HCEC 1CT (cell line): ENCODE measurements around the gene ZMIZ1.
"Not testable (repeated sequence)": the region's sequence is repeated elsewhere in the genome, so short reads cannot be mapped to it uniquely, and the experiment has no call there.

ENCODE experiments used
- DNase-seq: peaks from one replicate; pipeline ENCODE4 v3.0.0-alpha.2; 2017

The ZMIZ1 gene

DNA sequence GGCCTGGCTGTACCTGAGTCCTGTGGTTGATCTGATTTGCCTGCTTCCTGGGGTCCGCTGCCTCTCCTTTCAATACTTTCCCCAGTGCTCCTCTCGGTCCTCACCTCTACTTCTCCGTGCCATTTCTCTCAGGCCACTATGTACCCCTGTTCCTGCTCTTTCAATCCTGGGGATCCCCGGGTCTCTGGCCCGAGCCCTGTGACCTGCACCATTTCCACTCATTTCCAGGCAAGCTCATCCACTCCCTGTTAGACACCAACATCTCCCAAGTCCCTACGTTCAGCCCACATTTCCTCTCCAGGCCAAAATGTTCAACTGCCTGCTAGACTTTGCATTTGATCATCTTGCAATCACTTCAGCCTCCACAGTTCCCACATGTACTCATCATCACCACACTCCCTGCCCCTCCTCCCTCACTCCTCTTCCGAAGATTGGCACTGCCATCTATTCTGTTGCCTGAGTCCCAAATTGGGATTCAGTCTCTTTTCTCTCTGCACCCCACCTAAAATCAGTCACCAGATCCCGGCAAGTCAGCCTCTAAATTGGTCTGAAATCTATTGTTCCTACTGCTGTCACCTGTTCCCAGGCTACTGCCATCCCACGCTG lies 34.4 kb upstream of the ZMIZ1 start:
- no peak for DNase-seq

DNA sequence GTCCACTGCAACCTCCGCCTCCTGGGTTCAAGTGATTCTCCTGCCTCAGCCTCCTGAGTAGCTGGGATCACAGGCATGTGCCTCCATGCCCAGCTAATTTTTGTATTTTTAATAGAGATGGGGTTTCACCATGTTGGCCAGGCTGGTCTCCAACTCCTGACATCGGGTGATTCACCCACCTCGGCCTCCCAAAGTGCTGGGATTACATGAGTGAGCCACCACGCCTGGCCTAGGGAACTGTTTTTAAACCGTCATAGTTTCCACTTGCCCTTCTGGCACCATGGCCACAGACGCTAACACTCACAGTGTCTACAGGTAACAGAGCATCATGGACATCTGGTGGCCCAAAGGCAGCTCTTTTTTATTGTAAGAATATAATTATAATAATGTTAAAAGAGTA lies 32.4 kb upstream of the ZMIZ1 start:
- DNase-seq = not testable (repeated sequence)

DNA sequence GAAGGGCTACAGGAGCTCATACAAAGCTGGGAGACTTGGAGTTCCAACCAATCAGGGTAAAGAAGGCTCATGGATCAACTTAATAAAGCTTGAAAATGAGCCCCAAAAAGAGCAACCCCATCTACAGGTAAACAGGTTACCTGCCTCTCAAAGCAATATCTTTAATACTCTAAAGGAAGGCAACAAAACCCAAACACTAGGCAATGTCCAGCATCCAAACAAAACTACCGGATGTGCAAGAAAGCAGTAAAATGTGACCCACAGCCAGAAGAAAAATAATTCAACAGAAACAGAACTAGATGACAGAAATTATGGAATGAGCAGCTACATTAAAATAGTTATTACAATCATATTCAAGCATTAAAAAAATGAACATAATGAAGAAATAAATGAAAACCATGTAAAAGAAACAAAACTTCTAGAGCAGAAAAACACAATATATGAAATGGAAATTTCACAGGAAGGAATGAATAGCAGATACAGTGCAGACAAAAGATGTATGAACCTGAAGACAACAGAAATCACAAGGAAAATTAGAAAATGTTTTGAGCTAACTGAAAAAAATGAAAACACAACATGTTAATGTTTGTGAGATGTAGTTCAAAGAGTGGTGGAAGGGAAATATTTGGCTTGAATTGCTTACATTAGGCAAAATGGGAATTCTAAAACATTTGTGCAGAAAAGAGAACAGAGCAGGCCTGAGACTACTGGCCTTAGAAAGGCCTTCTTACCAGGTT lies 30.5 kb upstream of the ZMIZ1 start:
- no peak for DNase-seq

DNA sequence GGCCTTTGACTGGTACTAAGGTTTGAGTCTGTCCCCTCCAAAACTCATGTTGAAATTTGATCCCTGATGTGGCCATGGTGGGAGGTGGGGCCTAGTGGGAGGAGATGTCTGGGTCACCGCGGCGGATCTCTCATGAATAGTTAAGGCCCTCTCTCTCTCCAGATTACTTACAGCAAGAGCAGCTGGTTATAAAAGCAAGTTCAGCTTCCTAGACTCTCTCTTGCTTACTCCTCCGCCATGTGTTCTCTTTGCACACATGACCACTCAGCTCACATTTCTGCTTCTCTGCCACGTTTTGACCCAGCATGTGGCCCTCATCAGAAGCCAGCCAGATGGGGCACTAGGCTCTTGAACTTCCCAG lies 29.9 kb upstream of the ZMIZ1 start:
- no peak for DNase-seq

DNA sequence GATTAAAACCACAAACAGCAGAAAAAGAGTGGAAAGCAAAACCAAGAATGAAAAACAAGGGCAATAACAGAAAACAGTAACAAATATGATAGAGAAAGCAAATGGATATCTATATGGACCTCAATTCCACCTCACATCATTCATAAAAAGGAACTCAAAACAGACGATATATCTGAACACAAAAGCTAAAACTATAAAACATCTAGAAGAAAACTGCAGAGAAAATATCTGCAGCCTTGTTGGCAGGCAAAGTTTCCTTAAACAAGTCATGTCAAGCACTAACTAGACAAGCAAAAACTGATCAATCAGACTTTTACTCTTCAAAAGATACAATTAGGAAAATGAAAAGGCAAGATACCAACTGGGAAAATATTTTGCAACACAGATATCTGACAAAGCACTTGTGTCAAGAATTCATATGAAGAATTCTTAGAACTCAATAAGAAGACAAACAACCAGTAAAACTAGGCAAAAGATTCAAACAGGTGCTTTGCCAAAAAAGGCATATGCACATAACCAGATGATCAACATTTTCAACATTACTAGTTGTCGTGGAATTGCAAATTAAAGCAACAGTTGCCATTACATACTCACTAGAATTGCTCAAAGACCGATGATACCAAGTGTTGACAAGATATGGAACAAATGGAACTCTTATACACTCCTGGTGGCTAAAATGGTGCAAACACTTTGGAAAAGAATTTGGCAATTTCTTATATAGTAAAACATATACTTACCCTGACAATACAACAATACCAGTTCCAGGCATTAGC lies 25.9 kb upstream of the ZMIZ1 start:
- DNase-seq = no peak

DNA sequence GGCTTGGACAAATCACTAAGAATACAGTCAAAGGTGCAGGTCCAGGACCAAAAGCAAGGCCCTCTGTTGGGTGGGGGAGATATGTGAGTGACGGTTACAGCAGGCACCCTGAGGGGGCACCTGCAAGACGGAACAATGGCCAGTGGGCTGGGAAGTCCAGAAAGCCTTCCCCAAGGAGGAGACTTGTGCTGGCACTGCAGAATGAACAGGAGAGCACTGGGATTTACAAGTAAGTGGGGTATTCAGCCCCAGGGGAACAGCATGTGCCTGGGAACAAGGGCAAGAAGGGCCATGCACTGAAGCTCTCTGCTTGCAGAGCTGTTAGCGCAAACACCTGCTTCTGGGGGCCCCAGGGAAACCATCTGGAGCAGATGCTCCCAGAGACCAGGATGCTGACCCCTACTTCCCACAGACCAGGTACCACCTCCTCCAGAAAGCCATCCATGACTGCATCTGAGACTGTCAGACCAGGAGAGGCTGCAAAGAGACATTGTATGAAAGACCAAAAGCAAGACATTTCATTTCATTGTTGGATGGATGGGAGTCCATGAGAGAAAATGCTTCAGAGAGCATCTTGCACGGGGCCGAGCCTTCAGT lies 24.6 kb upstream of the ZMIZ1 start:
- DNase-seq = no peak

DNA sequence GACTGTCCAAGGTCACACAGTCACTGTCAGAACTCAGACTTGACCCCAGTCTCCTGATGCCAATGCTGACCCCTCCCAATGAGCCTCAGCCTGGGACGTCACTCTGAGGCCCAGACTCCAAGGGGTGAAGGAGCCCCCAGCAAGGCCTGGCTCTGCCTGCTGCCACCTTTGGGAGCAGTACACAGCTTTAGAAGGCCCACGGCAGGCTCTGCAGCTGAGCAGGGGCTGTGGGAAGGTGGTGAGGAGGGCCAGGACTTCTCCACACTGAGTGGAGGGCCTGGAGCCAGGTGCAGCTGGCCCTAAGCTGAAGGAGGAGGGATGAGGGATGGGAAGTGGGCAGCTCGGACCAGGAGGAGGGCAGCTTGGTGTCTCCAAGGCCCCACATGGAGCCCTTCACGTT lies 23.9 kb upstream of the ZMIZ1 start:
- no peak for DNase-seq

DNA sequence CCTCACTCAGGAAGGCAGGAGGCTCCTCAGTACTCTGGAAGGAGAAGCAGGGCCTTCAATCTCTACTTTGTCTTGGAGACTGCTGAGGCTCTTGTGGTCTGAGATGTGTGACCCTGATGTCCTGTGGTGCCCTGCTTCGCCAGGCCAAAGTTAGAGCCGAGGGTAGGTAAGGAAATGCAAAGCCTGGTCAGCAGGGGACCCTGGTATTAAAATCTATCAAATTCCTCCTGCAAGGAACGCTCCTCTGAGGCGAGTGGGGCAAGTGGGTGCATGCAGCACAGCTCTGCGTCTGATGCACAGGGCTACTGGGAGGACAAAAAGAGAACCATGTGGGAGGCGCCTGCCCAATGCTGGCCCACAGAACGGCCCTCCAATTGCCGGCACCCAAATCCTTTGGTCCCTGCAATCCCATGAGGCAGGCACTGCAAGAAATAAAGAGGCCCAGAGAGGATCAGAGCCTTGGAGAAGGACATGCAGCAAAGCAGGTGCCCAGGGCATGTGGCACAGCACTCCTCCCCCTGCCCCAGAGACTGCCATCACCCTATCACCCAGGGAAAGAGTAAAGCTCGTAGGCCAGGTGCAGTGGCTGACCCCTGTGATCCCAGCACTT lies 23.1 kb upstream of the ZMIZ1 start:
- DNase-seq = no peak

DNA sequence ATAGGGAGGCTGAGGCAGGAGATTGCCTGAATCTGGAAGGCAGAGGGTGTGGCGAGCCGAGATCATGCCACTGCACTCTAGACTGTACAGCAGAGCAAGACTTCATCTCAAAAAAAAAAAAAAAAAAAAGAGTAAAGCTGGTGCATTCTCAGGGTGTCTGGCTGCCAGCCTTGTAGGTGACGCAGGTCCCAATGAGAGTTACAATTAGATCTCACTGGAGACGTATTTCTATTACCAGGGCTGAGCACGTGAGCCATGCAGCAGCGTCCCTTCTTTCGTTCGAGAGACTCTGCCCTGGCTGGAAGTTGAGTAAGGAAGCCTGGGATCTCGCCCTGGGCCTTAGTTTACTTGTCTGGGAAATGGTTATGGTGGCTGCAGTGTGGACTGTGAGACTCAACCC lies 22.4 kb upstream of the ZMIZ1 start:
- DNase-seq = no peak

DNA sequence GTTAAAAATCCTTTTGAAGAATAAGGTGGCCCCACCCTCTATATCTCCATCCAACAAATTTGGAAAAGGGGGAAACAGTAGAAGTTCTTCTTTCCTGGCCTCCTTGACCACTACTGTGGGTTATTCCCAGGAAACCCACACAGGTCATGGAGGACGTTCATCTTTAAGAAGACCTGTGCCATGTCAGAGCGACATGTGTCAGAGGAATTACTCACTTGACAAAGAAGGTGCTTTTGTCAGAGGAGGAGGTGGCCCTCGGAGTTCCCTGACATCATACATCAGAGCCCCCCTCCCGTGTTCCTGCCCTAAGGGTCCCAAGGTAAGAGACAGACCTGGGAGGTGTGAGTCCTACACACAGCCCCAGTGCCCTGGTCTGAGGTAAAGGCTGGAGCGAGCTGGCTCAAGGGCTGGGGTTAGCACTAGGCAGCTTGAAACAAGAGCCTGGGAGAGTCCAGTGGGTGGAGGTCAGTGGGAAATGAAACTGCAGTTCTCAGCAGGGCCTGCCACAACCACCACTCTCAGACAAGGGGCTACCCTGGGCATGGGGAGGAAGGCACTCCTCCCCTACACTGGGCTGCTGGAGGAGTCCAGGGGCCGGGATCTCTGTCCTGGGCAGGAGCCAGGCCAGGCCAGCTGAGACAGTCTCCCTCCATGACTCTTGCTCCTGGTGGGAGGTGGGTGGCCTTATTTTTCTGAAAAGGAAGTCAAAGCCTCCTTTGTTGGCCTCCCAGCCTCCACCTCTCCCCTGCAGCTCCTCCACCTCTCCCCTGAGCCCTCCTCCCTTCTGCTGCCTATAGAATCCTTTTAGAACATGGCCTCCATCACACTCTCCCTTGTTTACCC lies 21.8 kb upstream of the ZMIZ1 start:
- no peak for DNase-seq

DNA sequence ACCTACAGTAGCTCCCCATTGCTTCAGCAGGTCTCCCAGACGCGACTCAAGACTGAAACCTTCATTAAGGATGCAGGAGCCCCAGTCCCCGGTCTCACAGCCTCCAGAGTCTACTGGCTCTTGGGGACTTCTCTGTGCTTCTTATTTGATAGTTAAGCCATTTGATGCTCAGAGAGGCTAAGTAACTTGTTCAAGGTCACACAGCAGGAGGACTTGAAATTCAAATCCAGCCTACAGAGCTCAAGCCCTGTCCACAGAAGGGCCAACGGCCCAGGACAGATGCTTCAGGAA lies 21.2 kb upstream of the ZMIZ1 start:
- no peak for DNase-seq

DNA sequence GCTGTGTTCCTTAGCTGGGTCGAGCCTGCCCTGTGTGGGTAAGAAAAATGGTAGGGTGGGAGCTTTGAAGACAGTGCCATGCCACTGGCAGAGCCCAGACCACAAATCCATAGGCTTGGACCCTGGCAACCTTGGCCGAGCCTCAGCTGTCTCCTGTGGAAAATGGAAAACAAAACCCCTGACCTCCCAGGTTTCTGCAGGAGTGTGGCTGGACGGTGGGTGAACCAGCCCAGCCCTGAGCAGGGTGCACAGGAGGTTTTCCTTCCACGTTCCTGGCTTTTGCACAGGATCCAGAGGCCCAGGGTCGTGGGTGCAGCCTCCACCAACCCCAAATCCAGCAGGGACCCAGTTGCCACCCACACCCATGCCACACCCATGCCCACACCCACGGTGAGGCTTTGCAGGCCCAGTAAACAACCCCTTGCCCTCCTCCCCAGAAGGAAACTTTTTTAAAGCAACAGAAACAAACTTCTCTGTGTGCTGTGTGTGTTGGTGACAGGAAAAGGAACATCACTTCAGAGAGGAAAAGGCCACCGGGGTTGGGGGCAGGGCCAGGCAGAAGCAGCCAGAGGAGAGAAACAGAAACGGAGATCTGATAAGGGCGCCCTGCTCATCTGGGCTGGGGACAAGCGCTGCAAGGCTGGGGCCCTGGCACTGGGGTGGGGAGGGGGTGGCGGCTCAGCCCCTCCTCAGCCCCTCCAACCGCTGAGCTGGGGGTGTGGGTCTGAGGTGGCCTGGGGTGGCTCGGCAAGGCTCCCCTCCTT lies 20.7 kb upstream of the ZMIZ1 start:
- no peak for DNase-seq

DNA sequence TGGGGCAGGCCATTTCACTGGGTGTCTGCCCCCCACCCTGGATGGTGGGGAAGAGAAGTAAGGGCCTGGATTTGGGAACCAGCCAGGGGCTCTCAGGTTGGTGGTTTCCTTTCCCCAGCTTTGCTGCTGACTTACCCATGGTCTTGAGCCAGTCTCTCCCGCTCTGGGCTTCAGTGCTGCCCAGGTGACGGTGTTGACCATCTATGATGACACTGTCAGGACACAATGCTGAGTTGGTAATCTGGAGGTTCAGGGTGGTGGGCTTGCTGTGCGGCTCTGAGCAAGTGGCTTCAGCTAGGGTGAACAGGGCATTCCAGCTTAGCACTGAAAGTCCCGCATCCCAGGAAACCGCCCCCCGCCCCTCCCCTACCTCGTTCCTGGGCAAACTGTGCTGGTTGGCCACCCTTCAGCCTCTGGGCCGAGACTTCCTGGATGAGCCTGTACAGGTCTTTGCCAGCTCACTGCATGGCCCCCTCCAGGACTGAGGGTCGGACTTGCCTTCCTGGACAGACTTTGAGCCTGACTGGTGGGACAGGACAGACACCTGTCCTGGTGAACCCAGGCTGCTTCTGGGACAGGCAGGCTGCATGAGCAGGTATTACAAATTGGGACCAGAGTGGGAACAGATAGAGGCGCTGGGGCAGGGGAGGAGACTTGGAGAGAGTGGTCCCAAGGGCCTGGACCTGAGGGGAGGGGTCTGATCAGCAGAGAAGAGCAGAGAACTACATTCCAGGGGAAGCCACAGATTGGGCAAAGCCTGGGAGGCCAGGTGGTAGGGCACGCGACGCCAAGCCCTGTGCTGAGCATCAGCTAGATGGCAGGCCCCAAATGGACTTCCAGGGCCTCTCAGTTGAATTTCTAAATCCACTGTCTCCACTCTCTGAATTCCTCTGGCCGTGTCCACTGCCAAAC lies 19.9 kb upstream of the ZMIZ1 start:
- DNase-seq = no peak

DNA sequence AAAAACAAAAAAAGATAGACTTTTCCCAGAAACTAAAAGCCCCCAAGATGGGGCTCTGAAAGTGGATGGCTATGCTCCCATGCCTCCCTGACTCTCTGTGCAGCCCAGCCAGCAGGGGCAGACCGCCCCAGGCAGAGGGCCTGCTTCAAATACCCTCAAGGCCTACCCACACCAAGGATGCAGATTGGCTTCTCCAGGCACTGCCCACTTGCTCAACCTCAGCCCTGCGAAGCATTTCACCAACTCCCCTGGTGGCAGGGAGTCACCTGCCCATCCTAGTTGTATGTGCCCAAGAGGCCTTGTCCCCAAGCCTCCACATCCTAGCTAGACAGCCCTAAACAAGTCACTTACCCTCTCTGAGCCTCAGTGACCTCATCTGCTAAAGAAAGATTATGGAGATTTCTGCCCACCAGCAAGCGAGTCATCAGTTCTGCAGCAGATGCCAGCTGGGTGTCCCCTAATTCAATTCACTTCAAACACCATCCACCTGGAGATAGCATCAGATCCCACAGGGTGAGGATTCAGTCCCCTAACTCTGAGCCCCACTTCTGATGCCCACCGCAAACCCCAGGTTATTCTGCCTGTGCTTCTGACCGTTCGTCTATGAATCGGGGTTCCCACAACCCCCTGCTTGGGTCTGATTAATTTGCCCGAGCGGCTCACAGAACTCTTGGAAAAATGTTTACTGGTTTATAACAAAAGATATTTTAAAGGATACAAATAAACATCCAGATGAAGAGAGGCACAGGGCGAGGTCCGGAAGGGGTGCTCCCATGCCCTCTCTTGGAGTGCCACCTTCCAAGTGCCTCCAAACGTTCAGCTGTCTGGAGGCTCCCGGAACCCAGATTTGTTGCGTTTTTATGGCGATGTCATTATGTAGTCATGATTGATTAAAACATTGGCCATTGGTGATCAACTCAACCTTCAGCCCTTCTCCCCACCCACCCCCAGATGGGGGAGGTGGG lies 18.6 kb upstream of the ZMIZ1 start:
- no peak for DNase-seq

DNA sequence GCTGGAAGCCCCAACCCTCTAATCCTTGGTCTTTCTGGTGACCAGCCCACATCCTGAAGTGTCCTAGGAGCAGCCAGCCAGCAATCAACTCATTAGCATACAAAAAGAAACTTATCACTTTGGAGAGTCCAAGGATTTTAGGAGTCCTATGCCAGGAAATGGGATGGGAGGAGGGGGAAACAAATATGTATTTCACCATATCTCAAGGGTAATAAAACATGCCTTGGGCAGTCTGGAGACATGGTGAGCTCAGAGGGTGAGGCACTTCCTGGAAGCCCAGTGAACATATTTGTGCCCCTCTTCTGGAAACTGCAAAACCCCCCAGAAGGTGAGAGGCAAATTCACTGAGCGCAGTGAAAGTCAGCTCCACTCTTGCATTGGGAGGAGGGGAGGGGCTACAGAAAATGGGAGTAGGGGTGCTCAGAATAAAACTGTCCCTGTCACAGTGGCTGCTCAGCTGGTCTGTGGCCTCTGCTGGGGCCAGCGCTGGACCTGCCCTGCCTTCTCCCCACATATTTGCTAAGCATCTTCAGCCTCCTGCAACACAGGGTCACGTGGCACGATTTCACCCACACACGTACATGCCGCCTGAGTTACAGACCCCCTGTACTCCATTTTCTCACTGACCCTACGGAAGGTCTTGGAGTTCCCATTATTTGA lies 17.7 kb upstream of the ZMIZ1 start:
- DNase-seq = no peak

DNA sequence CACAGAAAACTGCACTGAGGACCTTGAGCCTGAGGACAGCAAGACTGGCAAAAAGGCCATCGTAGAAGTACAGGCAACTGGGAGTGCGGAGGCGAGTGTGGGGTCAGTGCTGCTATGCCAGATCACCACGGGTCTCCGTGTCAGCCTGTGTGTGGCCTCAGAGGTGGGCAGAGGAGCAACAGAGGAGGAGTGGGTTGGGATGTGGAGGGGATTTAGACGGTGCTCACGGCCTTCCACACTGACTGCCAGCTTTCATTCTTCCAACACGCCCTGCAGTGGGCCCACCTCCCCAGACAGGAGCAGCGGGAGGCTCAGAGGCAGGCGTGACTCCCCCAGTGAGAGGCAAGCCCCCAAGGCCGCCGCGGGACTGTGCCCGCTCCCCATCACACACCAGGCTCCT lies 17.0 kb upstream of the ZMIZ1 start:
- DNase-seq = no peak

DNA sequence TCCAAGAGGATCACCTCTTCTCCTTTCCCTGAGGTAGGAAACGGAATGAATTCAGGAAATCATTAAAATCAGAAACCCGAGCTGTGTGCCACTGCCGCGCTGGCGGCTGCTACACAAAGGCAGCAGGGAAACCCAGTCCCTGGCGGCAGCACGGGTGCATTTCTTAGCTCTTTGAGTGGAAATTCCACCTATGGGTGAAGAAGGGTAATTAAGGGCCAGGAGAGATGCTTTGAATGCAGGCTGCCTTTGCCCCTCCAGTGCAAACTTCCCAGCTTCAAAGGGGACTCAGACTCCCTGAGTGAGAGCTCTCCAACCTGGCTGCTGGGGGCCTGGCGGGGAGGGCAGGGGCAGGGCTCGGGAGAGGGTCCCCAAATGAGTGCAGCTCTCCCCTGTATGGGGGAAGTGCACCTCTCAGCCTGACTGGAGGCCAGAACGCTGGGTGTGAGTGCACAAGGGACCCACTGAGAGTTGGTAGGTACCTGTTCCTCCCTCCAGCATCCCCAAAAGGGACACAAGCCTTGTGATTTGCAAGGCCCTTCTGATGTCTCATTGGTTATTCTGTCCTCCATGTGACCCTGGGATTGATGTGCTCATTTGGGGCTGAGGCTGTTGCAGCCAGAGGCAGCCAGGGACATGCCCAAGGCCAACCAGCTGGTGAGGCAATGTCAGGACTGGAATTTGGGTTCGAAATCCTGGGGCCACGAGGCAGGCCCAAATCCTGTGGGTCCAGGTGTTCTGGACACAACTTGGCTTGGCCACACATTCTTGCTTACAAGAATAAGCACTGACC lies 16.3 kb upstream of the ZMIZ1 start:
- no peak for DNase-seq

DNA sequence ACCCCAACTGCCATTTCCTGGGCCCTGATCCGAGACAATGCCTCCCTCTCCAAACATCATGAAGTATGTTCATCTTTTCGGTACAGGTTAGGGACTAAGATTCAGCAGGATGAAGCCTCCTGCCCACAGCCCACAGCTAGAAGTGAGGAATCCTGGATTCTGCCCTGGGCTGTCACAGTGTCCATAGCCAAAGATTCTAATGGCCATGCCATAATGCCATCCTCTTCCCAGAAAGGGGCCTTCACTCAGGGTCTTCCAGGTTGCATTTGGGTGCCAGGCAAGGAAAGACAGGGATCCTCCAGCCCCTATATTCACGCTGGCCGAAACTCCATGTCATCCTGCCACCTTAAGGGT lies 15.7 kb upstream of the ZMIZ1 start:
- no peak for DNase-seq
